HG02588 (cell line): ENCODE results near the gene PHF8.

Experiments used
- ATAC-seq: cut with Tn5 transposase; IDR thresholded peaks from one replicate; pipeline ENCODE4 v1.9.1; 2021; ENCODE audit warnings: mild to moderate bottlenecking, moderate library complexity; ENCODE audit not compliant: unreplicated experiment

PHF8 gene

GRCh38 chrX:54044126-54044876 lies at the start of gene PHF8:
Gene PHF8, minus strand, starts transcription at chrX:54044473. Its CDS starts 1,745 bp downstream, at chrX:54042728.
- ATAC-seq, result peak; percentile 83

- no peak for ATAC-seq
Measured at GRCh38 chrX:54093571-54093970, 49.3 kb upstream of the PHF8 start.

GRCh38 chrX:54093159-54093558 lies 48.9 kb upstream of the PHF8 start:
- ATAC-seq, result no peak

- no peak for ATAC-seq
Measured at GRCh38 chrX:54090880-54091279, 46.6 kb upstream of the PHF8 start.

- ATAC-seq, result no peak
Measured at GRCh38 chrX:54089191-54089590, 44.9 kb upstream of the PHF8 start.

- ATAC-seq, result no peak
Measured at GRCh38 chrX:54087661-54088060, 43.4 kb upstream of the PHF8 start.

- no peak for ATAC-seq
Measured at GRCh38 chrX:54085666-54086065, 41.4 kb upstream of the PHF8 start.

GRCh38 chrX:54076903-54077302 lies 32.6 kb upstream of the PHF8 start:
- no peak for ATAC-seq

GRCh38 chrX:54074826-54075225 lies 30.6 kb upstream of the PHF8 start:
- no peak for ATAC-seq

- no peak for ATAC-seq
Measured at GRCh38 chrX:54067766-54068165, 23.5 kb upstream of the PHF8 start.

GRCh38 chrX:54066841-54067240 lies 22.6 kb upstream of the PHF8 start:
- no peak for ATAC-seq

GRCh38 chrX:54064564-54064963 lies 20.3 kb upstream of the PHF8 start:
- ATAC-seq, result no peak

- no peak for ATAC-seq
Measured at GRCh38 chrX:54063361-54063760, 19.1 kb upstream of the PHF8 start.

GRCh38 chrX:54049801-54050200 lies 5.5 kb upstream of the PHF8 start:
- no peak for ATAC-seq

GRCh38 chrX:54048412-54048811 lies 4.1 kb upstream of the PHF8 start:
- no peak for ATAC-seq

- no peak for ATAC-seq
Measured at GRCh38 chrX:54045563-54046228, 1.4 kb upstream of the PHF8 start.

GRCh38 chrX:54044877-54045338 lies 635 bp upstream of the PHF8 start:
- ATAC-seq, result no peak

GRCh38 chrX:54043541-54044125 lies 640 bp downstream of the PHF8 start:
- ATAC-seq, result peak; percentile 23

- no peak for ATAC-seq
Measured at GRCh38 chrX:54043056-54043455, 1.2 kb downstream of the PHF8 start.

- ATAC-seq, result no peak
Measured at GRCh38 chrX:54042609-54043021, 1.7 kb downstream of the PHF8 start.

GRCh38 chrX:54030329-54030728 lies 13.9 kb downstream of the PHF8 start:
- ATAC-seq, result no peak

GRCh38 chrX:54029529-54030143 lies 14.6 kb downstream of the PHF8 start:
- no peak for ATAC-seq
